ENCODE data around the gene SREBF2. TPM values are rescaled to one million over a fixed set of nuclear protein-coding genes. Genes with fewer than 3 reads are reported as not detected.

Gene SREBF2
- total and polyA plus RNA-seq, 2 donors (not counting 3 experiments of a cell fraction or from before 2014, with no cell fraction given) = 101 to 136 TPM

GRCh38 chr22:41857860-41858199 is 24.9 kb downstream of the SREBF2 start:
- Histone ChIP-seq H3K4me1 (ENCODE audit: control insufficient read depth, extremely low read depth, insufficient read depth, low read length) (peaks cover 10% of the 10 kb centered on the region), H3K79me2 (ENCODE audit: control insufficient read depth, insufficient read depth, low read length) (peaks cover 90% of the 10 kb centered on the region), H3K27ac (ENCODE audit: insufficient read depth, low read depth, low read length) (no peak overlapping the region), H3K36me3 (ENCODE audit: control insufficient read depth in 2 of 2, extremely low read depth in 1 of 2, insufficient read depth in 2 of 2, low read length in 2 of 2) (no peaks in the 10 kb centered on the region), H4K20me1 (replicated peaks; ENCODE audit: control insufficient read depth, extremely low read depth, insufficient read depth, low read length) (no peaks in the 10 kb centered on the region), H3K9ac (replicated peaks; ENCODE audit: extremely low read depth, insufficient read depth, low read length) (no peak overlapping the region), H2AFZ (ENCODE audit: low read depth, low read length) (no peak overlapping the region), H3K4me3 (replicated peaks in 1 of 3; ENCODE audit: insufficient read depth in 1 of 3, low read depth in 1 of 3, low read length in 3 of 3) (no peak overlapping the region), H3K27me3 (ENCODE audit: control insufficient read depth in 2 of 2, insufficient read depth in 2 of 2, low read length in 2 of 2) (no peaks in the 10 kb centered on the region), H3K4me2 (ENCODE audit: insufficient read depth, low read length) (no peak overlapping the region), H3K9me3 (replicated peaks; ENCODE audit: control insufficient read depth, insufficient read depth, low read length) (no peaks in the 10 kb centered on the region), H3K9me1 (replicated peaks; ENCODE audit: control insufficient read depth, extremely low read depth, insufficient read depth, low read length) (no peaks in the 10 kb centered on the region)
- no TSS peak for BruUV-seq (replicated peaks)
- POLR2A ChIA-PET = no interaction called here
- intact Hi-C loops (cut with micrococcal nuclease) = loop anchor here (1.0 kb wide), 3 partner anchors 36 to 161 kb away; no protein-coding TSS in a partner anchor
- TF ChIP-seq GATA2 (IDR thresholded peaks at IDR 0.05; ENCODE audit: insufficient read depth, insufficient read length, low read depth, low read length) = peak; percentile 14
- no peak for TF ChIP-seq POLR2AphosphoS5 (IDR thresholded peaks at IDR 0.05; ENCODE audit: insufficient read depth, low read depth, low read length)
- no peak for DNase-seq (ENCODE audit: low read depth, low spot score)
- CTCF ChIA-PET = interaction anchor here (1.4 to 5.4 kb wide), 6 partner anchors 11 to 160 kb away, joined by 3 to 61 read pairs (median 14); partner anchors contain the start of gene CCDC134
- dilution Hi-C loops (cut with MboI; ENCODE audit: extremely low pct_ligation_motif_present, low sequenced_read_pairs) = no loop called here
- FAIRE-seq = no peak

- BruUV-seq (replicated peaks) = no TSS peak
- H4K20me1 ChIP-seq (replicated peaks; ENCODE audit: control insufficient read depth, extremely low read depth, insufficient read depth, low read length) = no peaks in the 10 kb centered on the region
- TF ChIP-seq MYC (IDR thresholded peaks at IDR 0.05; ENCODE audit: low read depth, low read length) = no peak
- TF ChIP-seq CTCF (IDR thresholded peaks at IDR 0.05; ENCODE audit: extremely low read depth in 1 of 2, insufficient read depth in 1 of 2, low read depth in 1 of 2, low read length in 2 of 2) = no peak
- no peak for TF ChIP-seq POLR2A (IDR thresholded peaks at IDR 0.05; ENCODE audit: low read depth, low read length)
- H3K4me2 ChIP-seq (ENCODE audit: insufficient read depth, low read length) = no peak overlapping the region
- H3K27ac ChIP-seq (ENCODE audit: insufficient read depth, low read depth, low read length) = no peak overlapping the region
- DNase-seq (ENCODE audit: low read depth, low spot score) (no peak), FAIRE-seq (no peak)
- H3K4me1 ChIP-seq (ENCODE audit: control insufficient read depth, extremely low read depth, insufficient read depth, low read length) = peaks cover 8% of the 10 kb centered on the region
- ChIA-PET POLR2A (no interaction called here), CTCF (interaction anchor here (0.6 to 2.5 kb wide), 8 partner anchors 29 to 195 kb away, joined by 3 to 12 read pairs (median 5); partner anchors contain the start of genes CCDC134 and SREBF2)
- H3K27me3 ChIP-seq (ENCODE audit: control insufficient read depth in 2 of 2, insufficient read depth in 2 of 2, low read length in 2 of 2) = no peaks in the 10 kb centered on the region
- H3K36me3 ChIP-seq (ENCODE audit: control insufficient read depth in 2 of 2, extremely low read depth in 1 of 2, insufficient read depth in 2 of 2, low read length in 2 of 2) = peaks cover 0 to 4% of the 10 kb centered on the region in 2 experiments
- H3K4me3 ChIP-seq (replicated peaks in 1 of 3; ENCODE audit: insufficient read depth in 1 of 3, low read depth in 1 of 3, low read length in 3 of 3) = no peak overlapping the region
- no peak overlapping the region for H3K9ac ChIP-seq (replicated peaks; ENCODE audit: extremely low read depth, insufficient read depth, low read length)
- dilution Hi-C loops (cut with MboI; ENCODE audit: extremely low pct_ligation_motif_present, low sequenced_read_pairs) = no loop called here
- no peaks in the 10 kb centered on the region for H3K9me3 ChIP-seq (replicated peaks; ENCODE audit: control insufficient read depth, insufficient read depth, low read length)
- H3K9me1 ChIP-seq (replicated peaks; ENCODE audit: control insufficient read depth, extremely low read depth, insufficient read depth, low read length) = no peaks in the 10 kb centered on the region
- H2AFZ ChIP-seq (ENCODE audit: low read depth, low read length) = no peak overlapping the region
- intact Hi-C loops (cut with micrococcal nuclease) = no loop called here
- H3K79me2 ChIP-seq (ENCODE audit: control insufficient read depth, insufficient read depth, low read length) = peaks cover 82% of the 10 kb centered on the region
Observed at GRCh38 chr22:41862160-41862529, 29.2 kb downstream of the SREBF2 start.

Data from endothelial cell of umbilical vein (primary cell).